Right kidney (tissue), 9 donors: ENCODE results near the gene ZNF273.
"Not testable (repeated sequence)": the region's sequence is repeated elsewhere in the genome, so short reads cannot be mapped to it uniquely, and the experiment has no call there.

Source experiments
- DNase-seq: peaks from one replicate; pipeline ENCODE4 v3.0.0-alpha.2; 2016
- long read RNA-seq, 8 donors: transcript quantifications; one replicate each; lab custom pipeline, GENCODE V29; 2026

ZNF273 gene
- long read RNA-seq, donor 1, partial matches to known transcripts: 0 of 2 reads
- long read RNA-seq, donor 1, other reads (novel, unspliced or antisense): 0 of 2 reads
- long read RNA-seq, donor 2, transcript ZNF273-201 (5 exons, 3,757 nt): major isoform, 5 of 5 reads
- long read RNA-seq, donor 2, partial matches to known transcripts: 0 of 5 reads
- long read RNA-seq, donor 2, other reads (novel, unspliced or antisense): 0 of 5 reads
- long read RNA-seq, donor 3, partial matches to known transcripts: 9 of 12 reads
- long read RNA-seq, donor 3, other reads (novel, unspliced or antisense): 0 of 12 reads
- long read RNA-seq, donor 4, partial matches to known transcripts: 0 of 2 reads
- long read RNA-seq, donor 4, other reads (novel, unspliced or antisense): 0 of 2 reads
- long read RNA-seq, donor 5, partial matches to known transcripts: 11 of 21 reads
- long read RNA-seq, donor 5, other reads (novel, unspliced or antisense): 5 of 21 reads
- long read RNA-seq, donor 6, partial matches to known transcripts: 0 of 2 reads
- long read RNA-seq, donor 6, other reads (novel, unspliced or antisense): 0 of 2 reads
- long read RNA-seq, donor 7, partial matches to known transcripts: 6 of 10 reads
- long read RNA-seq, donor 7, other reads (novel, unspliced or antisense): 0 of 10 reads
- long read RNA-seq, donor 8, partial matches to known transcripts: 9 of 15 reads
- long read RNA-seq, donor 8, other reads (novel, unspliced or antisense): 5 of 15 reads

DNA sequence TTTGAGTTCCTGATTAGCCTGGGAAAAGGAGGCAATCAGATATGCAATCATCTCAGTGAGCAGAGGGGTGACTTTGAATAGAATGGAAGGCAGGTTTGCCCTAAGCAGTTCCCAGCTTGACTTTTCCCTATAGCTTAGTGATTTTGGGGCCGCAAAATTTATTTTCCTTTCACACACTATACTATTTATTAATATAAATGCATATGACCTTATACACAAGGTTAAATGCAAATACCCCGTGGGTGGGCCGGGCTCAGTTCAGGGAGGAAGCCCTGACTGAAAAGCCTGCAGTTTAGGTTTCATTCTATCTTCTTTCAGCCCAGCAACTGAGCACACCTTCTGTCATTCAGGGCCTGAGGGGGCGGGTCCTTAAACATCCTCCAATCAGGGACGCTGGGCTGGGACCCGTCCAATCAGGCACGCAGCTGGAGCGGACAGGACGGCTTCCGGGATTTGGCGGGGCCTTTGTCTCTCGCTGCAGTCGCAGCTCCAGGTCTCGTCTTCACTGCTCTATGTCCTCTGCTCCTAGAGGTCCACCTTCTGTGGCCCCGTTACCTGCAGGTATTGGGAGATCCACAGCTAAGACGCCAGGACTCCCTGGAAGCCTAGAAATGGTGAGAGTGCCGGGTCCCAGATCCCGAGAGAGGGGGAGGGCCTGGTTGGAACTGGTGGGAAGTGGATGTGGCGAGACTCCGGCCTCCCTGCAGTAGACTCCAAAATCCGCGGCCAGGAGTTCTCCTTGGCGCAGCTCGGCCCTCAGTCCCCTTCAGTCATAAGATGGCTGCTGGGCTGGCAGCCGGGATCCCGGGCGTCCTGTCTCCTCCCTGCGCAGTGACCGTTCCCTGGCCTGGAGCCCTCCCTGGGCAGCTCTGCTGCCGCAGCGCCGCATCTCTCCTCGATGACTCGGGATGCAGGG is at the start of gene ZNF273:
Gene ZNF273 (plus strand): TSS at position 468 of the 916 bp plus-strand sequence. CDS start 45 bp downstream, at position 513.
- peak; percentile 90 for DNase-seq

DNA sequence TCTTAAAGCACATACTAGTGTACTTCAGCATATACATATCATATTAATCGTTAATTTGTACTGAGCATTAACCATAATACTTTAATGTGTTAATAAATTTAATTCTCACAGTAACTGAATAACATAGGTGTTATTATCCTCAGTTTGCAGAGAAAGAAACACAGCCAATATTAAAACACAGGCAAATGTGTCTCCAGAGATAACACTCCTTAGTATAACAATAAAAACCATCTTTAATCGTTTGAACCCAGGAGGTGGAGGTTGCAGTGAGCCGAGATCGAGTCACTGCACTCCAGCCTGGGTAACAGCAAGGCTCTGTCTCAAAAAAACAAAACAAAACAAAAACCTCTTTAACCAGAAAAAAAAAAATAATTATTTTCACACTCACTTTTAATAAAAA is 49.4 kb upstream of the ZNF273 start:
- no peak for DNase-seq

DNA sequence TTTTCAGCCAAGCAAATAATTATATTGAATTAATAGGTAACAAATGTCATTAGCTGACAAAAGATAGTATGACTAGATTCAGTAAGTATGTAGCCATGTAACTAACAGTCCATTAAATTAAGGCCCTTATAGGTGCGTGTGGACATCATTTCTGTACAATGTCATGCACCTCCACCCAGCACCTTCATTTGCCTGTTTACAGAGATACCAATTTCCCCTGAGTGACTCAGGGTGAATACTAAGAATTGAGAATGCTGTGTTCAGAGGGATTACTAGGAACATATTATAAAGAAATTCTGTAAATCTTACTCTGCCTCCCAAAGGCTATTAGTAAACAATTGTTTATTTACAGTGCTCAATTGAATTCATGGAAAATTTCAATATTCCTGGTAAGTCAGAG is 48.1 kb upstream of the ZNF273 start:
- no peak for DNase-seq

DNA sequence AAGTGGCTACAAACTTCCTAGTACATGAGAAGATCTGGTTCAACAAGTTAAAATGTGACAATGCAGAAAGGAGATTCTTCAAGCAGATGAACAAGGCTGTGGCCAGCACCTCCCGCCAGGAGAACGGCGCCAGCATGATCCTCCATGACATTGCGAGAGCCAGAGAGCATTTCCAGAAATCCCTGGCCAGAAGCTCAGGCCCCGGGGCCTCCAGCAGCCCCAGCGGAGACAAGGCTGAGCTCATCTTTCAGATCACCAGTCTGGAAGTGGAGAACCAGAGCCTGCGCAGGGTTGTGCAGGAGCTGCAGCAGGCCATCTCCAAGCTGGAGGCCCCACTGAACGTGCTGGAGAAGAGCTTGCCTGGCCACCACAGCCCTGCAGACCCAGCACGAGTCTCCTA is 40.1 kb upstream of the ZNF273 start:
- DNase-seq: no peak

DNA sequence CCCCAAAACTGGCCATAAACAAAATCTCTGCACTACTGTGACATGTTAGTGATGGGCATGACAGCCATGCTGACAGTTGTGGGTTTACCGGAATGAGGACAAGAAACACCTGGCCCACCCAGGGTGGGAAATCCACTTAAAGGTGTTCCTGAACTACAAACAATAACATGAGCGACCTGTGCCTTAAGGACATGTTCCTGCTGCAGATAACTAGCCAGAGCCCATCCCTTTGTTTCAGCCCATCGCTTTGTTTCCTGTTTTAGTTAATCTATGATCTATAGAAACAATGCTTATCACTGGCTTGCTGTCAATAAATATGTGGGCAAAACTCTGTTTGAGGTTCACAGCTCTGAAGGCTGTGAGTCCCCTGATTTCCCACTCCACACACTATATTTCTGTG is 39.5 kb upstream of the ZNF273 start:
- not testable (repeated sequence) for DNase-seq

DNA sequence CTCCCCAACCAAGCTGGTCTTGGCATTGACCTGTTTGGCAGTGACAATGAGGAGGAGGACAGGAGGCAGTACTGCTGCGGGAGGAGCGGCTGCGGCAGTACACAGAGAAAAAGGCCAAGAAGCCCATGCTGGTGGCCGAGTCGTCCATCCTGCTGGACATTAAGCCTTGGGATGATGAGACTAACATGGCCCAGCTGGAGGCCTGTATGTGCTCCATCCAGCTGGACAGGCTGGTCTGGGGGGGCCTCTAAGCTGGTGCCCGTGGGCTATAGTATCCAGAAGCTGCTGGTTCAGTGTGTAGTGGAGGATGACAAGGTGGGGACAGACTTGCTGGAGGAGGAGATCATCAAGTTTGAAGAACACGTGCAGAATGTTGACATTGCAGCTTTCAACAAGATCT is 39.1 kb upstream of the ZNF273 start:
- DNase-seq: no peak

DNA sequence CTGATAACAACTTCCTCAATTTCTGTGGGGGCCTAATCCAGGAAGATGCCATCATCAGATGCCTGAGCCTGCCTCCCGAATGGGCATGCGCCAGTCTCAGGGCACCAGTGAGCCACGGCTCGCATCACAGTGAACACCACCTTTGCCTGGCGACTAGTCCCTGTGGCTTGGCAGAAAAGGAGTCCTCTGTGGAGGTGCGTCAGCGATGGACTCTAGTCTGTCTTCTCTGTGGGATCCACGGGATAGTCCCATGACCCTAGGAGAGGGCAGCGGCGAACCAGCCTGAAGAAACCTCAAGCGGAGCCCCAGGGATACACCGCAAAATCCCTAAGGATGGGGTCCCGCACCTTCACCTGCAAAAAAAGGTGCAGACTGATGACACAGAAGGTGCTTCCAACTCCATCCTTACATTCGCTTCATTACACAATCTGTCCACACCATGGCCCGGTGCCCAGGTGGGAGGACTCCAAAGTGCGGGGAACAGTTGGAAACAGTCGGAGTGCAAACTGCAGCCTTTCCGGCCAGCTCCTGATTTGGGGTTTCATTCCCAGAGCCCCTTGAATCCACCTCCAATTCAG is 35.1 kb upstream of the ZNF273 start:
- no peak for DNase-seq

DNA sequence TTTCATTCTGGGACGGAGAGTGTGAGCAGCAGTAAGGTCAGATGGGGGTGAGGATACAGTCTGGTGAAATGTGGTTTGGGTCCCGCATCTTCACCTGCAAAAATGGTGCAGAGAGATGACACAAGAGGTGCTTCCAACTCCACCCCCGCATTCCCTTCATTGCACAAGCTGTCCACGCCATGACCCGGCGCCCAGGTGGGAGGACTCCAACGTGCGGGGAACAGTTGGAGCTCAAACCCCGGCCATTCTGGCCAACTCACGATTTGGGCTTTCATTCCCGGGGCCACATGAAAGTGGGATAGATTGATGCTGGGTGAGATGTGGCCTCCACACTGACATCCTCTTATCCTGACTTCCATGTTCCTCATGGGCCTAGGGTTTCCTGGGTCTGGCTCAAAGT is 34.6 kb upstream of the ZNF273 start:
- no peak for DNase-seq

DNA sequence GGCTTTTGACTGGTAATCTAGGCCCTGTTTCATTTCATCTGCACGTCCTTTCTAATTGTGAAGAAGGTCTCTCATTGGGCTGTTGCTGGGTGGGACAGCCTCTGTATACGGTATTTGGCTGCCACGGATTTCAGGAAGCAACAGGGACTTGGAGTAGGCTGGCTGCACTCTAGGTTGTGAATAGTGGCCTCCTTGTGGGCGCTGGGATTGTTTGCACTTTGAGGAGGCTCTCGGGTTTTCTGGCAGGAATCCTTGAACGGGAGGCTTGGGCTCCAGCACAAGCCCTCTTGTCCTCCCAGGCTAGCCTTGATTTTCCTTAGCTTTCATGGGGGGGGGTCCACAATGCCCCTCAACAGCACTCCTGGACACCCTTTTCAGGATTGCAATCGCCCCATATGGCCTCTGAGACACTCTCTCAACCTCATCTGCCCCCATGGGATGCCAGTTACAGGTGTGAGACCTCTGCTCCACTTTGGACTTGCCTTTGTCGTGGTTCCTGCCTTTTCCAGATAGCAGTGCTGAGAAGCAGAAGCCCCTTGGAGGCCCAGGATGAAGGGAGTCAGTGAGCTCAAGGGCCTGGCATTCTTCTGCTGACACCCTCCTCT is 33.9 kb upstream of the ZNF273 start:
- no peak for DNase-seq

DNA sequence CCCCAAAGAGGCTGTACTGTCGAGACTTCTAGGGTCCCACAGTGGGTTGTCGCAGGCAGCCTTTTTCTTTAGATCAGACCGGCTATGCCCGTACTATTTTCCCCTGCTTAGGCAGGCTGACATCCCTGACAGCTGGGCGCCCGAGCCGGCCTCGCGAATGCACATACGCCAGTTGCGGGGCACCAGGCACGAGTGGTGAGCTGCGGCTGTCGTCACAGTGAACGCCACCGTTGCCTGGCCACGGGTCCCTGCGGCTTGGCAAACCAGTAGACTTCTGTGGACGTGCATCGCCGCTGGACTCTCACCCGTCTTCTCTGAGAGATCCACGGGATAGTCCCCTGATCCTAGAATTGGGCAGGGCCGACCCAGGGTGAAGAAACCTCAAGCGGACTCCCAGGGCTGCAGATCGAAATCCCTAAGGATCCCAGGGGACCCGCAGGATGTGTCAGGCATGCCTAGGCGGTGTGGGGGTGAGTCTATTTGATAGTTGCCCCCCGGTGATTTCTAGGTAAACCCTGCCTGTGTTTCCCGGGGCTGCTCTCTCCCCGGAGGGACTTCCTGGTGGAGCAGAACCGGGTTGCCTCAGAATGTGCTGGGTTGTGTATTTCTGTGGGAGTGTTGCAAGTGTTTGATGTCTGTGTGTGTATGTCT is 33.0 kb upstream of the ZNF273 start:
- no peak for DNase-seq

DNA sequence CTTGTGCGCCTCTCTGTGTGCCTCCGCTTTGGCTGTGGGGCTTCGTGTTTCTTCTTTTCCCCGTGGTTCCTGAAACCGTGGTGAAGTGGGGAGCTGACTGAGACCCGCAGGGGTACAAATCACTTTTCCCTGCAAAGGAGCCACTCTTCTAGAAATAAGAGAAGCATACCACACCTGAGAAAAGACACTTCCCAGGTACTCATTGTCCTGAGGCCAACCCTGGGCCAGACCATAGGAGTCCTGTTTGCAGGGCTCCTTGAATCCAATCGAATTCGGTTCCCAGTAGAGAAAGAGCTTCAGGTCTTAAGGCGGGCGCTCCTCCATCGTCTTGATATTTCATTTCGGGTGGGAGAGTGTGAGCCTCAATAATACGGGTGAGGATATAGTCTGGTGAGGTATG is 32.4 kb upstream of the ZNF273 start:
- DNase-seq: no peak

DNA sequence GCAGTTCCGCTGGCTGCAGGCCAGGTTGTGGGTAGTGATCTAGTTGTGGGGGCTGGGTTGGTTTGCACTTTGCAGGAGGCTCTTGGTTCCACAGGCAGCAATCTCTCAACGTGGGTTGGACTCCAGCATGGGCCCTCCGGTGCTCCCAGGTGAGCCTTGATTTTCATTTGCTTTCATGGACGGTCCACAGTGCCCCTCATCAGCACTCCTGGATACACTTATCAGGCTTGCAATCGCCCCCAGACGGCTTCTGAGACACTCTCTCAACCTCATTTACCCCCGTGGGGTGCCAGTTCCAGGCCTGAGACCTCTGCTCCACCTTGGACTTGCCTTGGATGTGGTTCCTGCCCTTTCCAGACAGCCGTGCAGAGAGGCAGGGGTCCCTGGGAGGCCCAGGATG is 31.3 kb upstream of the ZNF273 start:
- DNase-seq: no peak

DNA sequence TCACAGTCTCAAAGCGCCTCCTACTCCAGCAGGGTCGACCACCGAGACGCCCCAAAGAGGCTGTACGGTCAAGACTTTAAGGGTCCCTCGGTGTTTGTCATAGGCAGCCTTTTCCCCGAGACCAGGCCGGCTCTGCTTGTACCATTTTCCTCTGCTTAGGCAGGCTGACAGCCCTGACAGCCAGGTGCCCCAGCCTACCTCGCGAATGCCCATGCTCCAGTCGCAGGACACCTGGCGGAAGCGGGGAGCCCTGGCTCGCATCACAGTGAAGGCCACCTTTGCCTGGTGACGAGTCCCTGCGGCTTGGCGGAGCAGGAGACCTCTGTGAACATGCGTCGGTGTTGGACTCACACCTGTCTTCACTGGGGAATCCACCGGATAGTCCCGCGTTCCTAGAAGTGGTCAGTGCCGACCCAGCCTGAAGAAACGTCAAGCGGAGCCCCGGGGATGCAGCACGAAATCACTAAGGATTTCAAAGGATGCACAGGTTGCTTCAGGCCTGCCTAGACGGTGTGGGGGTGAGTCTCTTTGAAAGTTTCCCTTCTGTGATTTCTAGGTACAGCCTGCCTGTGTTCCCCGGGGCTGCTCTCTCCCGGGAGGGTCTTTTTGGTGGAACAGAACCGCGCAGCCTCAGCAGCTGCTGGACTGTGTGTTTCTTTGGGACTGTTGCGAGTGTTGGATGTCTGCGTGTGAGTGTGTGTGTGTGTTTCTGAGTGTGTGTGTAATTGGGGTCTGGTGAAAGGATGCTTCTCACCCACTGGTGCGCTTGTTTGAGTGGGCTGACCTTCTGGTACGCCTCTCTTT is 30.5 kb upstream of the ZNF273 start:
- no peak for DNase-seq

DNA sequence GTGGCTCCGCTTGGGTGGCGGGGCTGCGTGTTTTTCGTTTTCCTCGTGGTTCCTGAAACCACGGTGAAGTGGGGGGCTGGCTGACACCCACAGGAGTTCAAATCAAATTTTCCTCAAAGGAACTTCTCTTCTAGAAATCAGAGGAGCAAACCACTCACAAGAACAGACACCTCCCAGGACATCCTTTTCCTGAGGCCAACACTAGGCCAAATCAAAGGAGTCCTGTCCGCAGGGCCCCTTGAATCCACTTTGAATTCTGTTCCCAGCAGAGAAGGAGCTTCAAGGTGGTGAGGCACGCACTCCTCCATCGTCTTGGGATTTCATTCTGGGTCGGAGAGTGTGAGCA is 29.9 kb upstream of the ZNF273 start:
- no peak for DNase-seq

DNA sequence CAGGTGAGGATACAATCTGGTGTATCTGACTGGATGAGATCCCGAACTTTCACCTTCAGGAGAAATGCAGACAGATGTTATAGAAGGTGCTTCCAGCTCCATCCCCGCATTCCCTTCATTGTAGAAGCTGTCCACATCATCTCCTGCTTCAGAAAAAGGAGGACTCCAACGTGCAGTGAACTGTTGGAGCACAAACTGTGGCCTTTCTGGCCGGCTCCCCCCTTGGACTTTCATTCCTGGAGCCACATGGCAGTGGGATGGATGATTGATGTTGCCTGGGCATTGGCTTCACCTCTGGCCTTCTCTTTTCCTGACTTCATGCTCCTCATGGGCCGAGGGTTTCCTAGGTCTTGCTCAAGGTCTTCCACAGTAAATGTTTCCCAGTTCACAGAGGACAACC is 29.6 kb upstream of the ZNF273 start:
- DNase-seq: no peak

DNA sequence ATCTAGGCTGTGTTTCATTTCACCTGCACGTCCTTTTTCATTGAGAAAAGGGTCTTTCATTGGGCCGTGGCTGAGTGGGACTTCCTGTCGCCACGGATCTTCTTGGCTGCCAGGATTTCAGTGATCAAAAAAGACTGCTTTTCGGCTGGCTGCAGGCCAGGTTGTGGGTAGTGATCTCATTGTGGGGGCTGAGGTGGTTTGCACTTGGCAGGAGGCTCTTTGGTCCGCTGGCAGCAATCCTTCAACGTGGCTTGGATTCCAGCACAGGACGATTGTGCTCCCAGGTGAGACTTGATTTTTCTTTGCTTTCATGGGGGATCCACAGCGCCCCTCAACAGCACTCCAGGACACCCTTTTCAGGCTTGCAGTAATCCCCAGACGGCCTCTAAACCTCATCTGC is 29.0 kb upstream of the ZNF273 start:
- DNase-seq: no peak

DNA sequence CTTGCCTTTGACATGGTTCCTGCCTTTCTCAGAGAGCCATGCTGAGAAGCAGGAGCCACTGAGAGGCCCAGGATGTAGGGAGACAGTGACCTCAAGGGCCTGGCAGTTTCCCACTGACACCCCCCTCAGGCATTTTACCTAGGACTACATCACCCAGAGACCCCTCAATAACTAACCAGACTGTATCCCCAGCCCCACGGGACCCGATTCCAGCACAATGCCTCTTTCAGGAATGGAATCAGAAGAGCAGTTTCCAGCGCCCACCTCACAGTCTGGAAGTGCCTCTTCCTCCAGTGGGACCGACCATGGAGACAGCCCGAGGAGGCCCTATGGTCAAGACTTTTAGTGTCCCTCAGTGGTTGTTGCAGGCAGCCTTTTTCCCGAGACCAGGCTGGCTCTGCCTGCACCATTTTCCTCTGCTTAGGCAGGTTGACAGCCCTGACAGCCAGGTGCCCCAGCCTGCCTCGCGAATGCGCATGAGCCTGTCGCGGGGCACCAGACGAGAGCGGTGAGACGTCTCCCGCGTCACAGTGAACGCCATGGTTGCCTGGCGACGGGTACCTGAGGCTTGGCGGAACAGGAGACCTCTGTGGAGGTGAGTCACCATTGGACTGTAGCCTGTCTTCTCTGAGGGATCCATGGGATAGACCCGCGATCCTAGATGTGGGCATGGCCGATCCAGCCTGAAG is 28.4 kb upstream of the ZNF273 start:
- no peak for DNase-seq

DNA sequence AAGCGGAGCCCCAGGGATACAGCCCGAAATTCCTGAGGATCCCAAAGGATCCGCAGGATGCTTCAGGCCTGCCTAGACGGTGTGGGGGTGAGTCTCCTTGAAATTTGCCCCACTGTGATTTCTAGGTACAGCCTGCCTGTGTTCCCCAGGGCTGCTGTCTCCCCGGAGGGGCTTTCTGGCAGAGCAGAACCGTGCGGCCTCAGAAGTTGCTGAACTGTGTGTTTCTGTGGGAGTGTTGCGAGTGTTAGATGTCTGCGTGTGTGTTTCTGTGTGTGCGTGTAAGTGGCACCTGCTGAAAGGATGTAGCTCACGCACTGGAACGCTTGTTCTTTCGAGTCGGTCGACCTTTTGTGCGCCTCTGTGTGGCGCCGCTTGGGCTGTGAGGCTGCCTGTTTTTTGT is 27.8 kb upstream of the ZNF273 start:
- DNase-seq: no peak

DNA sequence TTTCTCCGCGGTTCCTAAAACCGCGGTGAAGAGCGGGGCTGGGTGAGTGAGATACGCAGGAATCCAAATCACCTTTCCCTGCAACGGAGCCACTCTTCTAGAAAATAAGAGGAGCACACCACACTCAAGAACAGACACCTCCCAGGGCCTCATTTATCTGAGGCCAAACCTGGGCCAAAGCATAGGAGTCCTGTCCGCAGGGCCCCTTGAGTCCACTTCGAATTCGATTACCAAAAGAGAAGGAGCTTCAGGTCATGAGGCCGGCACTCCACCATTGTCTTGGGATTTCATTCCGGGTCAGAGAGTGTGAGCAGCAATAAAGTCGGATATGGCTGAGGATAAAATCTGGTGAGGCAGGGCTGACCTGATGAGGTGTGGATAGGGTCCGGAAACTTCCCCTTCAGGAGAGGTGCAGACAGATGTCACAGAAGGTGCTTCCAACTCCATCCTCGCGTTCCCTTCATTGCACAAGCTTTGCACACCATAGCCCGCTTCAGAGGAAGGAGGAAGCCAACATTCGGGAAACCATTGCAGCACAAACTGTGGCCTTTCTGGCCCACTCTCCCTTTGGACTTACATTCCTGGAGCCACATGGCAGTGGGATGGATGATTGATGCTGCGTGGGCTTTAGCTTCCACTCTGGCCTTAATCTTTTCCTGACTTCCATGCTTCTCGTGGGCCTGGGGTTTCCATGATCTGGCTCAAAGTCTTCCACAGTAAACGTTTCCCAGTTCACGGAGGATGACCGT is 27.2 kb upstream of the ZNF273 start:
- no peak for DNase-seq
